DOHH2 (cell line): ENCODE results near the gene MYH11.

Experiments used
- EZH2phosphoT487 ChIP-seq: fragments of 200-600 bp; sonication (generic); IDR thresholded peaks from 2 replicates; pipeline ENCODE4 v1.6.1; 2017; ENCODE audit warnings: borderline replicate concordance, mild to moderate bottlenecking, antibody characterized with exemption, low read length, moderate library complexity, mixed read lengths
- TF ChIP-seq, protein P1 (sequence below): fragments of 200-600 bp; sonication (generic); IDR thresholded peaks from one replicate; pipeline ENCODE4 v1.5.1; 2014; ENCODE audit warnings: antibody characterized with exemption, mild to moderate bottlenecking, low read depth, low read length; ENCODE audit not compliant: poor library complexity, severe bottlenecking

DNA sequence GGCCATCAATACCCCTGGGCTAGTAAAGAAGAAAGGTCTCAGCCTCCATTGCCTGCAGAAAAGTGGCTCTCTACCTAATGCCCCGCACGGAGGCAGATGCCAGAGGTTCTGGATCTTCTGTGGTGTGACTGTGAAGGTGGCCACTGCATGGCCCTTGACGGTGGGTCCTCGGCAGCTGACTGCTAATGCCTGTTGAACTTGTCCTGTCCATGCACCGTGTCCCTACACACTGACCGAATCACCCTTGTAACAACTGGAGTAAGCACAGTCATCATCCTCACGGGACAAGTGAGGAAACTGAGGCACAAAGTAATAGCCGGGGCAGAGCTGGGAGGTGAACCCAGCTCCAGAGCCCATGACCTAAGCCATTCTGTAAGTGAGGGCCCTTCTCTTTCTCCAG is 48.8 kb downstream of the MYH11 start:
- TF ChIP-seq, protein P1, sequence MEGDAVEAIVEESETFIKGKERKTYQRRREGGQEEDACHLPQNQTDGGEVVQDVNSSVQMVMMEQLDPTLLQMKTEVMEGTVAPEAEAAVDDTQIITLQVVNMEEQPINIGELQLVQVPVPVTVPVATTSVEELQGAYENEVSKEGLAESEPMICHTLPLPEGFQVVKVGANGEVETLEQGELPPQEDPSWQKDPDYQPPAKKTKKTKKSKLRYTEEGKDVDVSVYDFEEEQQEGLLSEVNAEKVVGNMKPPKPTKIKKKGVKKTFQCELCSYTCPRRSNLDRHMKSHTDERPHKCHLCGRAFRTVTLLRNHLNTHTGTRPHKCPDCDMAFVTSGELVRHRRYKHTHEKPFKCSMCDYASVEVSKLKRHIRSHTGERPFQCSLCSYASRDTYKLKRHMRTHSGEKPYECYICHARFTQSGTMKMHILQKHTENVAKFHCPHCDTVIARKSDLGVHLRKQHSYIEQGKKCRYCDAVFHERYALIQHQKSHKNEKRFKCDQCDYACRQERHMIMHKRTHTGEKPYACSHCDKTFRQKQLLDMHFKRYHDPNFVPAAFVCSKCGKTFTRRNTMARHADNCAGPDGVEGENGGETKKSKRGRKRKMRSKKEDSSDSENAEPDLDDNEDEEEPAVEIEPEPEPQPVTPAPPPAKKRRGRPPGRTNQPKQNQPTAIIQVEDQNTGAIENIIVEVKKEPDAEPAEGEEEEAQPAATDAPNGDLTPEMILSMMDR = no peak
- TF ChIP-seq EZH2phosphoT487 = no peak
